Measurements from ENCODE around the gene FCRLB. TPM values are rescaled to one million over a fixed set of nuclear protein-coding genes. Genes with fewer than 3 reads are reported as not detected.

Gene FCRLB
- total RNA-seq, 1 experiment from 2014 or later = not detected

DNA sequence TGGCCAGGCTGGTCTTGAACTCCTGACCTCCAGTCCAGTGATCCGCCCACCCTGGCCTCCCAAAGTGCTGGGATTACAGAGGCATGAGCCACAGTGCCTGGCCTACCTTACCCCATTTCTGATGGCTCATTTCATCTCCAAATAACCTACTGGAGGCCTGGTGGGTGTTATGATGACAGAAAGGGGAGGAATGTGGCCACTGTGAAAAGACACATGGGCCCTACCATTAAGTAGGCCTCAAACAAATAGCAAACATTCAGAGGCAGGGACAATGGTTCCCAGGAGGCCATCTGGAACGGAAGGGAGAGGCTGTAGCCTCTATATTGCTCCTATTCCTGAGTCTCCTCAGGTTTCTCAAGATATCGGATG lies 15.2 kb upstream of the FCRLB start:
- H3K14ac ChIP-seq (ENCODE audit: insufficient read depth, low read length) = no peak overlapping the region
- H3K4me2 ChIP-seq (ENCODE audit: insufficient read depth, insufficient read length, low read length) = no peak overlapping the region
- no peak overlapping the region for H4K8ac ChIP-seq (replicated peaks; ENCODE audit: insufficient read length, low read depth, low read length)
- Mint-ChIP-seq H3K4me1 (peaks cover 12 to 18% of the 10 kb centered on the region in 2 experiments), H3K4me3 (no peak overlapping the region), H3K27me3 (ENCODE audit: low read depth) (peaks cover 3% of the 10 kb centered on the region), H3K27ac (no peak overlapping the region), H3K36me3 (ENCODE audit: insufficient read depth in 1 of 3, low read depth in 3 of 3) (no peaks in the 10 kb centered on the region), H3K9me3 (no peaks in the 10 kb centered on the region)
- H3K23ac ChIP-seq (ENCODE audit: insufficient read length, low read depth, low read length) = no peak overlapping the region
- H2BK12ac ChIP-seq (ENCODE audit: insufficient read length, low read depth, low read length) = no peak overlapping the region
- no peak overlapping the region for H3K27ac ChIP-seq (ENCODE audit: insufficient read length, low read depth, low read length)
- H3K4ac ChIP-seq (ENCODE audit: low read depth, low read length) = no peak overlapping the region
- H2BK120ac ChIP-seq (ENCODE audit: low read depth, low read length, poor library complexity, severe bottlenecking) = no peak overlapping the region
- TF ChIP-seq, protein P1, sequence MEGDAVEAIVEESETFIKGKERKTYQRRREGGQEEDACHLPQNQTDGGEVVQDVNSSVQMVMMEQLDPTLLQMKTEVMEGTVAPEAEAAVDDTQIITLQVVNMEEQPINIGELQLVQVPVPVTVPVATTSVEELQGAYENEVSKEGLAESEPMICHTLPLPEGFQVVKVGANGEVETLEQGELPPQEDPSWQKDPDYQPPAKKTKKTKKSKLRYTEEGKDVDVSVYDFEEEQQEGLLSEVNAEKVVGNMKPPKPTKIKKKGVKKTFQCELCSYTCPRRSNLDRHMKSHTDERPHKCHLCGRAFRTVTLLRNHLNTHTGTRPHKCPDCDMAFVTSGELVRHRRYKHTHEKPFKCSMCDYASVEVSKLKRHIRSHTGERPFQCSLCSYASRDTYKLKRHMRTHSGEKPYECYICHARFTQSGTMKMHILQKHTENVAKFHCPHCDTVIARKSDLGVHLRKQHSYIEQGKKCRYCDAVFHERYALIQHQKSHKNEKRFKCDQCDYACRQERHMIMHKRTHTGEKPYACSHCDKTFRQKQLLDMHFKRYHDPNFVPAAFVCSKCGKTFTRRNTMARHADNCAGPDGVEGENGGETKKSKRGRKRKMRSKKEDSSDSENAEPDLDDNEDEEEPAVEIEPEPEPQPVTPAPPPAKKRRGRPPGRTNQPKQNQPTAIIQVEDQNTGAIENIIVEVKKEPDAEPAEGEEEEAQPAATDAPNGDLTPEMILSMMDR (conservative IDR thresholded peaks at IDR 0.05) = no peak
- H3K4me1 ChIP-seq (ENCODE audit: insufficient read depth, low read length) = no peaks in the 10 kb centered on the region
- H2AK5ac ChIP-seq (ENCODE audit: insufficient read length, low read length) = no peak overlapping the region
- no peak overlapping the region for H2BK15ac ChIP-seq (ENCODE audit: low read depth, low read length)
- no peak overlapping the region for H2BK20ac ChIP-seq (ENCODE audit: low read depth, low read length, poor library complexity, severe bottlenecking)
- no peaks in the 10 kb centered on the region for H3K9me3 ChIP-seq (ENCODE audit: control insufficient read depth, low read depth, low read length)
- H4K5ac ChIP-seq (ENCODE audit: insufficient read length, low read depth, low read length) = no peak overlapping the region
- no peaks in the 10 kb centered on the region for H3K79me1 ChIP-seq (ENCODE audit: insufficient read depth, low read depth, low read length, poor library complexity, severe bottlenecking)
- H3K23me2 ChIP-seq (ENCODE audit: insufficient read length, low read depth, low read length, poor library complexity, severe bottlenecking) = no peaks in the 10 kb centered on the region
- no peak overlapping the region for H2AFZ ChIP-seq (ENCODE audit: low read length)
- no peaks in the 10 kb centered on the region for H4K20me1 ChIP-seq (ENCODE audit: control insufficient read depth, insufficient read depth, insufficient read length)
- no peak overlapping the region for H3K9ac ChIP-seq (ENCODE audit: extremely low read depth, insufficient read length, low read length)
- no peaks in the 10 kb centered on the region for H3K27me3 ChIP-seq (ENCODE audit: insufficient read depth, low read length)
- no peak overlapping the region for H3K56ac ChIP-seq (ENCODE audit: insufficient read length, low read depth, low read length)
- WGBS (ENCODE audit: extremely low coverage, insufficient read length, low lambda C conversion rate) = no CpG with 5 or more reads among the region's 3 CpGs
- no peak for DNase-seq
- no peaks in the 10 kb centered on the region for H3K79me2 ChIP-seq (ENCODE audit: insufficient read depth, low read length)
- H4K91ac ChIP-seq (ENCODE audit: insufficient read length, low read depth, low read length) = no peak overlapping the region
- H3T11ph ChIP-seq (ENCODE audit: low read length) = no peak overlapping the region
- H3K18ac ChIP-seq (ENCODE audit: insufficient read length, low read depth, low read length) = no peak overlapping the region
- H2BK5ac ChIP-seq (ENCODE audit: insufficient read length, low read length) = no peak overlapping the region
